ENCODE results near the gene MAD1L1. TPM values are rescaled to one million over a fixed set of nuclear protein-coding genes. Genes with fewer than 3 reads are reported as not detected.
"Not testable (repeated sequence)": the region's sequence is repeated elsewhere in the genome, so short reads cannot be mapped to it uniquely, and the experiment has no call there.

The MAD1L1 gene
- total and polyA plus RNA-seq, 4 donors, result 12.8 to 20.7 (median 16.5) TPM

DNA sequence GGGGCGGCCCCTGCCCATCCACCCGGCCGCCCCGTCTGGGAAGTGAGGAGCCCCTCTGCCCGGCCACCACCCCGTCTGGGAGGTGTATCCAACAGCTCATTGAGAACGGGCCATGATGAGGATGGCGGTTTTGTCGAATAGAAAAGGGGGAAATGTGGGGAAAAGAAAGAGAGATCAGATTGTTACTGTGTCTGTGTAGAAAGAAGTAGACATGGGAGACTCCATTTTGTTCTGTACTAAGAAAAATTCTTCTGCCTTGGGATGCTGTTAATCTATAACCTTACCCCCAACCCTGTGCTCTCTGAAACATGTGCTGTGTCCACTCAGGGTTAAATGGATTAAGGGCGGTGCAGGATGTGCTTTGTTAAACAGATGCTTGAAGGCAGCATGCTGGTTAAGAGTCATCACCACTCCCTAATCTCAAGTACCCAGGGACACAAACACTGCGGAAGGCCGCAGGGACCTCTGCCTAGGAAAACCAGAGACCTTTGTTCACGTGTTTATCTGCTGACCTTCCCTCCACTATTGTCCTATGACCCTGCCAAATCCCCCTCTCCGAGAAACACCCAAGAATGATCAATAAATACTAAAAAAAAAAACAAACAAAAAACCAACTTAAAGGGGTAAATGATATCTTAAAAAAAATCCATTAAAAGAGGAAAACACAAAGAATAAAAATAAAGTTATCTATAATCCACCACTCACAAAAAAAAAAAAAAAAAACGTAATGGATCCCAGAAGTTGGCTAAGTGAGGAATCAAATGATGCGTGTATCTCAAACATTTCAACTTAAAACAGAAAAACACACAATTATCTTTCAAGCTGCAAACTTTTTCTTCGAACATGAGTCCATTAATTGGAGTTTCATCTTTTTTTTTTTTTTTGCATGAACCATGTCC is 70.5 kb downstream of the MAD1L1 start:
- WGBS, result 75% methylated on average over 16 of the region's 17 CpGs
- H3K9me3 ChIP-seq (ENCODE audit: control insufficient read depth in 4 of 4, low read length in 3 of 4); H3K27ac ChIP-seq (ENCODE audit: low read depth in 1 of 2, low read length in 2 of 2); H3K27me3 ChIP-seq (ENCODE audit: control insufficient read depth in 4 of 4, insufficient read depth in 4 of 4, low read length in 3 of 4); H3K9ac ChIP-seq (ENCODE audit: low read depth in 1 of 2, low read length in 2 of 2); DNase-seq (ENCODE audit: low spot score); H3K4me3 ChIP-seq (ENCODE audit: low read depth in 1 of 3, low read length in 3 of 3); H3K4me1 ChIP-seq (ENCODE audit: control insufficient read depth in 4 of 4, insufficient read depth in 4 of 4, low read length in 3 of 4); H3K36me3 ChIP-seq (ENCODE audit: control insufficient read depth in 4 of 4, insufficient read depth in 3 of 4, low read depth in 1 of 4, low read length in 3 of 4): not testable (repeated sequence)

DNA sequence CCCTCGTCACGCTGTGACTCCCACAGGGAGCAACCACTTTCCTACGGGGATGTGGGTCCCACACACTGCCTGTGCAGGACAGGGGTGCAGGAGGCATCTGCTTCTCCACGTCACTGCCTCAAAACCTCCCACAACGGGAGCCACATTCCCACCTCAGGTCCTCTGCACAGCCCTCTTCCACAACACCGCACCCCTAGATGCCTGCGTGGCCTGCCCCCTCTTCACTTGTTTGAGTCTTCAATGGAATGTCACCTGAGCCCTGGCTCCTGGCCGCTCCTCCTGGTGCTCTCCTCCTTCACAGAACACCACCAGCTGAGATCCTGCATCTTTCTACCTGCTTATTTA is 73.6 kb downstream of the MAD1L1 start:
- Histone ChIP-seq H3K27me3 (ENCODE audit: control insufficient read depth in 4 of 4, insufficient read depth in 4 of 4, low read length in 3 of 4) (no peaks in the 10 kb centered on the region), H3K9me3 (ENCODE audit: control insufficient read depth in 4 of 4, low read length in 3 of 4) (no peaks in the 10 kb centered on the region), H3K4me3 (ENCODE audit: low read depth in 1 of 3, low read length in 3 of 3) (no peak overlapping the region), H3K9ac (ENCODE audit: low read depth in 1 of 2, low read length in 2 of 2) (no peak overlapping the region), H3K4me1 (ENCODE audit: control insufficient read depth in 4 of 4, insufficient read depth in 4 of 4, low read length in 3 of 4) (peaks cover 0 to 2% (median 0%) of the 10 kb centered on the region in 4 donors), H3K27ac (ENCODE audit: low read depth in 1 of 2, low read length in 2 of 2) (no peak overlapping the region), H3K36me3 (ENCODE audit: control insufficient read depth in 4 of 4, insufficient read depth in 3 of 4, low read depth in 1 of 4, low read length in 3 of 4) (no peaks in the 10 kb centered on the region)
- WGBS, result 96% methylated on average over 8 of the region's 8 CpGs
- no peak for TF ChIP-seq JUND (IDR thresholded peaks at IDR 0.05)
- TF ChIP-seq, protein P1, sequence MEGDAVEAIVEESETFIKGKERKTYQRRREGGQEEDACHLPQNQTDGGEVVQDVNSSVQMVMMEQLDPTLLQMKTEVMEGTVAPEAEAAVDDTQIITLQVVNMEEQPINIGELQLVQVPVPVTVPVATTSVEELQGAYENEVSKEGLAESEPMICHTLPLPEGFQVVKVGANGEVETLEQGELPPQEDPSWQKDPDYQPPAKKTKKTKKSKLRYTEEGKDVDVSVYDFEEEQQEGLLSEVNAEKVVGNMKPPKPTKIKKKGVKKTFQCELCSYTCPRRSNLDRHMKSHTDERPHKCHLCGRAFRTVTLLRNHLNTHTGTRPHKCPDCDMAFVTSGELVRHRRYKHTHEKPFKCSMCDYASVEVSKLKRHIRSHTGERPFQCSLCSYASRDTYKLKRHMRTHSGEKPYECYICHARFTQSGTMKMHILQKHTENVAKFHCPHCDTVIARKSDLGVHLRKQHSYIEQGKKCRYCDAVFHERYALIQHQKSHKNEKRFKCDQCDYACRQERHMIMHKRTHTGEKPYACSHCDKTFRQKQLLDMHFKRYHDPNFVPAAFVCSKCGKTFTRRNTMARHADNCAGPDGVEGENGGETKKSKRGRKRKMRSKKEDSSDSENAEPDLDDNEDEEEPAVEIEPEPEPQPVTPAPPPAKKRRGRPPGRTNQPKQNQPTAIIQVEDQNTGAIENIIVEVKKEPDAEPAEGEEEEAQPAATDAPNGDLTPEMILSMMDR (IDR thresholded peaks at IDR 0.05; ENCODE audit: low read depth, low read length, missing input control), result no peak
- no peak for TF ChIP-seq SP1 (IDR thresholded peaks at IDR 0.05)
- TF ChIP-seq, protein P2, sequence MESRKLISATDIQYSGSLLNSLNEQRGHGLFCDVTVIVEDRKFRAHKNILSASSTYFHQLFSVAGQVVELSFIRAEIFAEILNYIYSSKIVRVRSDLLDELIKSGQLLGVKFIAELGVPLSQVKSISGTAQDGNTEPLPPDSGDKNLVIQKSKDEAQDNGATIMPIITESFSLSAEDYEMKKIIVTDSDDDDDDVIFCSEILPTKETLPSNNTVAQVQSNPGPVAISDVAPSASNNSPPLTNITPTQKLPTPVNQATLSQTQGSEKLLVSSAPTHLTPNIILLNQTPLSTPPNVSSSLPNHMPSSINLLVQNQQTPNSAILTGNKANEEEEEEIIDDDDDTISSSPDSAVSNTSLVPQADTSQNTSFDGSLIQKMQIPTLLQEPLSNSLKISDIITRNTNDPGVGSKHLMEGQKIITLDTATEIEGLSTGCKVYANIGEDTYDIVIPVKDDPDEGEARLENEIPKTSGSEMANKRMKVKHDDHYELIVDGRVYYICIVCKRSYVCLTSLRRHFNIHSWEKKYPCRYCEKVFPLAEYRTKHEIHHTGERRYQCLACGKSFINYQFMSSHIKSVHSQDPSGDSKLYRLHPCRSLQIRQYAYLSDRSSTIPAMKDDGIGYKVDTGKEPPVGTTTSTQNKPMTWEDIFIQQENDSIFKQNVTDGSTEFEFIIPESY (IDR thresholded peaks at IDR 0.05), result no peak
- TF ChIP-seq, protein P3, sequence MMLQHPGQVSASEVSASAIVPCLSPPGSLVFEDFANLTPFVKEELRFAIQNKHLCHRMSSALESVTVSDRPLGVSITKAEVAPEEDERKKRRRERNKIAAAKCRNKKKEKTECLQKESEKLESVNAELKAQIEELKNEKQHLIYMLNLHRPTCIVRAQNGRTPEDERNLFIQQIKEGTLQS (IDR thresholded peaks at IDR 0.05), result no peak
- no peak for TF ChIP-seq EGR1 (IDR thresholded peaks at IDR 0.05; ENCODE audit: low read depth in 2 of 2)
- no peak for TF ChIP-seq FOXA1 (IDR thresholded peaks at IDR 0.05)
- no peak for TF ChIP-seq GABPA (IDR thresholded peaks at IDR 0.05 in 1 of 2, conservative IDR thresholded peaks at IDR 0.05 in 1 of 2)
- no peak for TF ChIP-seq YY1 (IDR thresholded peaks at IDR 0.05)
- TF ChIP-seq, protein P4, sequence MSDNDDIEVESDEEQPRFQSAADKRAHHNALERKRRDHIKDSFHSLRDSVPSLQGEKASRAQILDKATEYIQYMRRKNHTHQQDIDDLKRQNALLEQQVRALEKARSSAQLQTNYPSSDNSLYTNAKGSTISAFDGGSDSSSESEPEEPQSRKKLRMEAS (IDR thresholded peaks at IDR 0.05), result no peak
- TF ChIP-seq, protein P5, sequence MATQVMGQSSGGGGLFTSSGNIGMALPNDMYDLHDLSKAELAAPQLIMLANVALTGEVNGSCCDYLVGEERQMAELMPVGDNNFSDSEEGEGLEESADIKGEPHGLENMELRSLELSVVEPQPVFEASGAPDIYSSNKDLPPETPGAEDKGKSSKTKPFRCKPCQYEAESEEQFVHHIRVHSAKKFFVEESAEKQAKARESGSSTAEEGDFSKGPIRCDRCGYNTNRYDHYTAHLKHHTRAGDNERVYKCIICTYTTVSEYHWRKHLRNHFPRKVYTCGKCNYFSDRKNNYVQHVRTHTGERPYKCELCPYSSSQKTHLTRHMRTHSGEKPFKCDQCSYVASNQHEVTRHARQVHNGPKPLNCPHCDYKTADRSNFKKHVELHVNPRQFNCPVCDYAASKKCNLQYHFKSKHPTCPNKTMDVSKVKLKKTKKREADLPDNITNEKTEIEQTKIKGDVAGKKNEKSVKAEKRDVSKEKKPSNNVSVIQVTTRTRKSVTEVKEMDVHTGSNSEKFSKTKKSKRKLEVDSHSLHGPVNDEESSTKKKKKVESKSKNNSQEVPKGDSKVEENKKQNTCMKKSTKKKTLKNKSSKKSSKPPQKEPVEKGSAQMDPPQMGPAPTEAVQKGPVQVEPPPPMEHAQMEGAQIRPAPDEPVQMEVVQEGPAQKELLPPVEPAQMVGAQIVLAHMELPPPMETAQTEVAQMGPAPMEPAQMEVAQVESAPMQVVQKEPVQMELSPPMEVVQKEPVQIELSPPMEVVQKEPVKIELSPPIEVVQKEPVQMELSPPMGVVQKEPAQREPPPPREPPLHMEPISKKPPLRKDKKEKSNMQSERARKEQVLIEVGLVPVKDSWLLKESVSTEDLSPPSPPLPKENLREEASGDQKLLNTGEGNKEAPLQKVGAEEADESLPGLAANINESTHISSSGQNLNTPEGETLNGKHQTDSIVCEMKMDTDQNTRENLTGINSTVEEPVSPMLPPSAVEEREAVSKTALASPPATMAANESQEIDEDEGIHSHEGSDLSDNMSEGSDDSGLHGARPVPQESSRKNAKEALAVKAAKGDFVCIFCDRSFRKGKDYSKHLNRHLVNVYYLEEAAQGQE (IDR thresholded peaks at IDR 0.05), result no peak
- TF ChIP-seq HNF4A (conservative IDR thresholded peaks at IDR 0.05), result no peak
- no peak for TF ChIP-seq FOXA2 (IDR thresholded peaks at IDR 0.05)
- TF ChIP-seq RXRA (IDR thresholded peaks at IDR 0.05), result no peak
- no peak for DNase-seq (ENCODE audit: low spot score)
